Duodenal mucosa (tissue), 2 donors: ENCODE measurements around the gene GNB1.

Source experiments
- H3K27ac ChIP-seq: one replicate; pipeline ENCODE4 v1.7.0; 2013; ENCODE audit warnings: low read depth, low read length
- H3K27me3 ChIP-seq, 2 donors: one replicate each; pipeline ENCODE4 v1.7.0; 2013; ENCODE audit warnings: low read length in 2 of 2, control low read depth in 1 of 2; ENCODE audit not compliant: insufficient read depth in 2 of 2, control insufficient read depth in 1 of 2
- H3K36me3 ChIP-seq, 2 donors: one replicate each; pipeline ENCODE4 v1.7.0; 2013; ENCODE audit warnings: low read length in 2 of 2, control low read depth in 1 of 2; ENCODE audit not compliant: insufficient read depth in 2 of 2, control insufficient read depth in 1 of 2
- H3K4me1 ChIP-seq, 2 donors: one replicate each; pipeline ENCODE4 v1.7.0; 2013; ENCODE audit warnings: low read length in 2 of 2, control low read depth in 1 of 2; ENCODE audit not compliant: insufficient read depth in 2 of 2, control insufficient read depth in 1 of 2
- H3K4me3 ChIP-seq, 2 donors: one replicate each; pipeline ENCODE4 v1.7.0; 2013; ENCODE audit warnings: low read length in 2 of 2, low read depth in 1 of 2
- H3K9ac ChIP-seq, 2 donors: one replicate each; pipeline ENCODE4 v1.7.0; 2013; ENCODE audit warnings: low read length in 2 of 2, low read depth in 1 of 2
- H3K9me3 ChIP-seq, 2 donors: one replicate each; pipeline ENCODE4 v1.7.0; 2013; ENCODE audit warnings: low read length in 2 of 2, control low read depth in 1 of 2; ENCODE audit not compliant: control insufficient read depth in 1 of 2

Gene GNB1

GRCh38 chr1:1826356-1827088, 64.4 kb downstream of the GNB1 start:
- Histone ChIP-seq H3K27ac (no peak overlapping the region), H3K4me3 (no peak overlapping the region), H3K9ac (no peak overlapping the region), H3K4me1 (no peaks in the 10 kb centered on the region), H3K36me3 (peaks cover 6 to 58% of the 10 kb centered on the region in 2 donors), H3K27me3 (no peaks in the 10 kb centered on the region), H3K9me3 (no peaks in the 10 kb centered on the region)

GRCh38 chr1:1825217-1825616, 65.7 kb downstream of the GNB1 start:
- peaks cover 6 to 55% of the 10 kb centered on the region in 2 donors for H3K36me3 ChIP-seq
- no peaks in the 10 kb centered on the region for H3K27me3 ChIP-seq
- no peaks in the 10 kb centered on the region for H3K4me1 ChIP-seq
- H3K9ac ChIP-seq: no peak overlapping the region
- no peak overlapping the region for H3K27ac ChIP-seq
- H3K4me3 ChIP-seq: no peak overlapping the region
- H3K9me3 ChIP-seq: no peaks in the 10 kb centered on the region

- Histone ChIP-seq H3K27me3 (no peaks in the 10 kb centered on the region), H3K4me3 (no peak overlapping the region), H3K4me1 (no peaks in the 10 kb centered on the region), H3K9ac (no peak overlapping the region), H3K27ac (no peak overlapping the region), H3K9me3 (no peaks in the 10 kb centered on the region), H3K36me3 (peaks cover 31 to 55% of the 10 kb centered on the region in 2 donors)
These were observed 71.1 kb downstream of the GNB1 start for GRCh38 chr1:1819762-1820161.

- H3K27ac ChIP-seq: no peak overlapping the region
- no peaks in the 10 kb centered on the region for H3K9me3 ChIP-seq
- H3K27me3 ChIP-seq: no peaks in the 10 kb centered on the region
- no peak overlapping the region for H3K9ac ChIP-seq
- H3K4me3 ChIP-seq: no peak overlapping the region
- H3K36me3 ChIP-seq: peaks cover 29 to 62% of the 10 kb centered on the region in 2 donors
- no peaks in the 10 kb centered on the region for H3K4me1 ChIP-seq
These were observed 73.7 kb downstream of the GNB1 start for GRCh38 chr1:1817221-1817620.

GRCh38 chr1:1815606-1816281, 75.1 kb downstream of the GNB1 start:
- H3K9ac ChIP-seq: no peak overlapping the region
- H3K4me3 ChIP-seq: no peak overlapping the region
- no peaks in the 10 kb centered on the region for H3K27me3 ChIP-seq
- H3K9me3 ChIP-seq: no peaks in the 10 kb centered on the region
- H3K36me3 ChIP-seq: peaks cover 29 to 64% of the 10 kb centered on the region in 2 donors
- H3K4me1 ChIP-seq: no peaks in the 10 kb centered on the region
- no peak overlapping the region for H3K27ac ChIP-seq

GRCh38 chr1:1809489-1809888, 81.4 kb downstream of the GNB1 start:
- Histone ChIP-seq H3K9me3 (no peaks in the 10 kb centered on the region), H3K27ac (no peak overlapping the region), H3K4me1 (no peaks in the 10 kb centered on the region), H3K27me3 (no peaks in the 10 kb centered on the region), H3K9ac (no peak overlapping the region), H3K4me3 (no peak overlapping the region), H3K36me3 (peaks cover 12 to 77% of the 10 kb centered on the region in 2 donors)

GRCh38 chr1:1808206-1808605, 82.7 kb downstream of the GNB1 start:
- H3K9ac ChIP-seq: no peak overlapping the region
- H3K9me3 ChIP-seq: no peaks in the 10 kb centered on the region
- H3K27ac ChIP-seq: no peak overlapping the region
- H3K27me3 ChIP-seq: no peaks in the 10 kb centered on the region
- peaks cover 14 to 75% of the 10 kb centered on the region in 2 donors for H3K36me3 ChIP-seq
- H3K4me3 ChIP-seq: no peak overlapping the region
- H3K4me1 ChIP-seq: peaks cover 0 to 1% of the 10 kb centered on the region in 2 donors

GRCh38 chr1:1806890-1807289, 84.0 kb downstream of the GNB1 start:
- Histone ChIP-seq H3K4me3 (no peak overlapping the region), H3K9ac (no peak overlapping the region), H3K36me3 (peaks cover 18 to 72% of the 10 kb centered on the region in 2 donors), H3K9me3 (no peaks in the 10 kb centered on the region), H3K27ac (no peak overlapping the region), H3K4me1 (peaks cover 0 to 3% of the 10 kb centered on the region in 2 donors), H3K27me3 (no peaks in the 10 kb centered on the region)

GRCh38 chr1:1804301-1804700, 86.6 kb downstream of the GNB1 start:
- no peak overlapping the region for H3K27ac ChIP-seq
- H3K27me3 ChIP-seq: no peaks in the 10 kb centered on the region
- no peak overlapping the region for H3K9ac ChIP-seq
- H3K4me1 ChIP-seq: peaks cover 0 to 3% of the 10 kb centered on the region in 2 donors
- no peaks in the 10 kb centered on the region for H3K9me3 ChIP-seq
- peaks cover 35 to 78% of the 10 kb centered on the region in 2 donors for H3K36me3 ChIP-seq
- no peak overlapping the region for H3K4me3 ChIP-seq

- H3K27ac ChIP-seq: no peak overlapping the region
- peaks cover 35 to 78% of the 10 kb centered on the region in 2 donors for H3K36me3 ChIP-seq
- no peaks in the 10 kb centered on the region for H3K9me3 ChIP-seq
- peaks cover 0 to 3% of the 10 kb centered on the region in 2 donors for H3K4me1 ChIP-seq
- no peak overlapping the region for H3K9ac ChIP-seq
- H3K27me3 ChIP-seq: no peaks in the 10 kb centered on the region
- H3K4me3 ChIP-seq: no peak overlapping the region
These were observed 88.0 kb downstream of the GNB1 start for GRCh38 chr1:1802871-1803270.
